K562 (cell line): Measurements from ENCODE around the gene NAPB.

Experiments
- CEBPB ChIP-seq: fragments of 450-650 bp; IDR thresholded peaks from 2 replicates; pipeline ENCODE4 v1.6.1; 2016; ENCODE audit warnings: missing genetic modification characterization, missing compliant biosample characterization
- NR4A1 ChIP-seq, 2 experiments: fragments of 250-450 bp in 1 of 2; fragments of 450-650 bp in 1 of 2; sonication (Bioruptor Pico) in 1 of 2; IDR thresholded peaks; 2 replicates each; pipeline versions ENCODE4 v1.4.0 to v1.6.1; 2016 to 2020; ENCODE audit warnings: mild to moderate bottlenecking in 2 of 2, missing compliant biosample characterization in 1 of 2, missing genetic modification characterization in 1 of 2, moderate library complexity in 1 of 2
- POLR2A ChIP-seq: fragments of 450-650 bp; conservative IDR thresholded peaks from 2 replicates; pipeline ENCODE4 v1.6.1; 2016
- TCF7 ChIP-seq: sonication (generic); IDR thresholded peaks from 2 replicates; pipeline ENCODE4 v1.6.1; 2016; ENCODE audit warnings: antibody characterized with exemption, borderline replicate concordance
- TEAD2 ChIP-seq: fragments of 450-650 bp; IDR thresholded peaks from 2 replicates; pipeline ENCODE4 v1.6.1; 2016; ENCODE audit warnings: missing genetic modification characterization, control low read depth, missing compliant biosample characterization
- ZNF134 ChIP-seq: fragments of 250-450 bp; sonication (Bioruptor Pico); conservative IDR thresholded peaks from 2 replicates; pipeline ENCODE4 v1.4.0; 2020
- TF ChIP-seq, protein P1 (sequence below), 3 experiments: IDR thresholded peaks in 2 of 3; conservative IDR thresholded peaks in 1 of 3; 2 replicates each; pipeline ENCODE4 v1.5.1; 2011 to 2012; ENCODE audit warnings: low read length in 3 of 3, mild to moderate bottlenecking in 3 of 3, control low read depth in 2 of 3, improper control_type of control experiment in 1 of 3, inconsistent platforms in 1 of 3, low read depth in 1 of 3, mixed read lengths in 1 of 3, moderate library complexity in 1 of 3; ENCODE audit not compliant: insufficient read depth in 2 of 3

DNA sequence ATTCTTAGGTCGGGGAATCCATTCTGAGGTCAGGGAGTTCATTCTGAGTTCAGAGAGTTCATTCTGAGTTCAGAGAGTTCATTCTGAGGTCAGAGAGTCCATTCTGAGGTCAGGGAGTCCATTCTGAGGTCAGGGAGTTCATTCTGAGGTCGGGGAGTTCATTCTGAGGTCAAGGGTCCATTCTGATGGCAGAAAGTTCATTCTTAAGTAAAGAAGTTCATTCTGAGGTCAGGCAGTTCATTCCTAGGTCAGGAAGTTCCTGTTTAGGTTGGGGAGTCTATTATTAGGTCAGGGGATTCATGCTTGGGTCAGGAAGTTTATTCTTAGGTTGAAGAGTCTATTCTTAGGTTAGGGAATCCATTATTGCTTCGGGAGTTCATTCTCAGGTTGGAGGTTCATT, 87.2 kb downstream of the NAPB start:
- TF ChIP-seq ZNF134 (CRISPR knock-in tag) (no peak), CEBPB (tag) (no peak), TCF7 (no peak), POLR2A (no peak), TEAD2 (tag) (no peak), NR4A1 (CRISPR knock-in tag; IDR thresholded peaks at IDR 0.05) (no peak), NR4A1 (tag; IDR thresholded peaks at IDR 0.05) (no peak)
- TF ChIP-seq, protein P1, sequence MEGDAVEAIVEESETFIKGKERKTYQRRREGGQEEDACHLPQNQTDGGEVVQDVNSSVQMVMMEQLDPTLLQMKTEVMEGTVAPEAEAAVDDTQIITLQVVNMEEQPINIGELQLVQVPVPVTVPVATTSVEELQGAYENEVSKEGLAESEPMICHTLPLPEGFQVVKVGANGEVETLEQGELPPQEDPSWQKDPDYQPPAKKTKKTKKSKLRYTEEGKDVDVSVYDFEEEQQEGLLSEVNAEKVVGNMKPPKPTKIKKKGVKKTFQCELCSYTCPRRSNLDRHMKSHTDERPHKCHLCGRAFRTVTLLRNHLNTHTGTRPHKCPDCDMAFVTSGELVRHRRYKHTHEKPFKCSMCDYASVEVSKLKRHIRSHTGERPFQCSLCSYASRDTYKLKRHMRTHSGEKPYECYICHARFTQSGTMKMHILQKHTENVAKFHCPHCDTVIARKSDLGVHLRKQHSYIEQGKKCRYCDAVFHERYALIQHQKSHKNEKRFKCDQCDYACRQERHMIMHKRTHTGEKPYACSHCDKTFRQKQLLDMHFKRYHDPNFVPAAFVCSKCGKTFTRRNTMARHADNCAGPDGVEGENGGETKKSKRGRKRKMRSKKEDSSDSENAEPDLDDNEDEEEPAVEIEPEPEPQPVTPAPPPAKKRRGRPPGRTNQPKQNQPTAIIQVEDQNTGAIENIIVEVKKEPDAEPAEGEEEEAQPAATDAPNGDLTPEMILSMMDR (IDR thresholded peaks at IDR 0.05 in 2 of 3, conservative IDR thresholded peaks at IDR 0.05 in 1 of 3; ENCODE audit: insufficient read depth in 2 of 3, low read depth in 1 of 3, low read length in 3 of 3): no peak
